Neural crest cell (in vitro differentiated cells): ENCODE data around the gene CLEC18C. TPM values are rescaled to one million over a fixed set of nuclear protein-coding genes. Genes with fewer than 3 reads are reported as not detected.

Experiments used
- DNase-seq: peaks from one replicate; pipeline ENCODE4 v3.0.0; 2021; ENCODE audit warnings: low read depth, mixed read lengths, low spot score
- H3K27ac Mint-ChIP-seq: one replicate; pipeline ENCODE4 v1.8.0; 2021; ENCODE audit warnings: mild to moderate bottlenecking, mixed read lengths; ENCODE audit not compliant: unreplicated experiment
- H3K27me3 Mint-ChIP-seq: 2 replicates; pipeline ENCODE4 v1.8.0; 2021; ENCODE audit warnings: low read depth, mild to moderate bottlenecking, mixed read lengths
- H3K36me3 Mint-ChIP-seq: 2 replicates; pipeline ENCODE4 v1.8.0; 2021; ENCODE audit warnings: low read depth, mild to moderate bottlenecking, mixed read lengths
- H3K4me1 Mint-ChIP-seq: 2 replicates; pipeline ENCODE4 v1.8.0; 2021; ENCODE audit warnings: mixed read lengths
- H3K4me3 Mint-ChIP-seq: one replicate; pipeline ENCODE4 v1.8.0; 2021; ENCODE audit warnings: mild to moderate bottlenecking, mixed read lengths
- H3K9me3 Mint-ChIP-seq: 2 replicates; pipeline ENCODE4 v1.8.0; 2021; ENCODE audit warnings: mixed read lengths
- CTCF ChIP-seq: fragments of 200-600 bp; sonication (generic); conservative IDR thresholded peaks from 2 replicates; pipeline ENCODE4 v1.5.0; 2021; ENCODE audit warnings: antibody characterized with exemption, mild to moderate bottlenecking
- total RNA-seq: library from RNA; stranded (reverse); gene quantifications from 2 replicates; pipeline ENCODE4 v1.2.1, GENCODE V29; 2021

Gene CLEC18C
- total RNA-seq, 1 donor from 2014 or later, result 1.0 TPM

DNA sequence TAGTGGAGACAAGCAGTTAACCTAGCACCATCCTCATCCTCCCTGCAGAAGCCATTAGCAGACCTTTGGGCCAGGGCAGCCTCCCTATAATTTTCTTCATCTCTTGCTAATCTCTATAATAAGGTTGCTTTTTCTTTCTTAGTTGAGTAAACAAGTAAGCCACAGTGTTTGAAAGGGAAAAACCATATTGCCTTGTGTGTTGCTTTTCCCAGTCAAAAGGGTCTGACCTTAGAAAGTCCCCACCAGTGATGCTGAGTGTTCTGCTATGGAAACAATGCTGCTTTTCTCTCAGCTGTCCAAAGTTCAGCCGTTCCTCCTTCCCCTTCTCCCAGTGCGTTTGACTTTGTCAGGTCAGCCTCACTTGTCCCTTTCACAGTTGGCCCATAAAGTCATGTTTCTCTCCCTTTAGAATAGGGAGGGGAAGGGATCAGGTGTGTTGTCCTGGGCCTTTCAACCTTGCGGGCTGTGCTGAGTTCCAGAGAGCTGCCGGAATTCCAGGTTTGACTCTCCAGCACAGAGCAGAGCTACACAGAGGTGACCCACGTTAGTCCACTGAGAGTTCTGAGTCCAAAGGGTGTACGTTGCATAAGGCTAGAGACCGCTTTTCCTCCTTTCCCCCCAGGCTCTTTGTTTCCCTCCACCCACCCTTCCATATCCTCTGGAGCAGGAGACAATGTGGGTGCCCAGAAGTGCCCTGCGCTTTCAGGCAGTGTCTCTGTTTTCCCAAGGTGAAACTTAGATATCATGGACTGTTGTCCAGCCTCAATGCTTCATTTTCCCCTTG lies 15.9 kb upstream of the CLEC18C start:
- no peak for DNase-seq
- Mint-ChIP-seq H3K4me3 (no peak overlapping the region), H3K27ac (peak overlapping the region; percentile 1), H3K9me3 (no peaks in the 10 kb centered on the region), H3K36me3 (peaks cover 11% of the 10 kb centered on the region), H3K4me1 (peaks cover 18% of the 10 kb centered on the region), H3K27me3 (no peaks in the 10 kb centered on the region)
- TF ChIP-seq CTCF, result no peak

GRCh38 chr16:70158261-70158939 lies 15.2 kb upstream of the CLEC18C start:
- no peak for TF ChIP-seq CTCF
- H3K9me3 Mint-ChIP-seq, result no peaks in the 10 kb centered on the region
- no peaks in the 10 kb centered on the region for H3K27me3 Mint-ChIP-seq
- H3K4me3 Mint-ChIP-seq, result no peak overlapping the region
- H3K36me3 Mint-ChIP-seq, result peaks cover 7% of the 10 kb centered on the region
- no peak for DNase-seq
- peaks cover 21% of the 10 kb centered on the region for H3K4me1 Mint-ChIP-seq
- no peak overlapping the region for H3K27ac Mint-ChIP-seq

DNA sequence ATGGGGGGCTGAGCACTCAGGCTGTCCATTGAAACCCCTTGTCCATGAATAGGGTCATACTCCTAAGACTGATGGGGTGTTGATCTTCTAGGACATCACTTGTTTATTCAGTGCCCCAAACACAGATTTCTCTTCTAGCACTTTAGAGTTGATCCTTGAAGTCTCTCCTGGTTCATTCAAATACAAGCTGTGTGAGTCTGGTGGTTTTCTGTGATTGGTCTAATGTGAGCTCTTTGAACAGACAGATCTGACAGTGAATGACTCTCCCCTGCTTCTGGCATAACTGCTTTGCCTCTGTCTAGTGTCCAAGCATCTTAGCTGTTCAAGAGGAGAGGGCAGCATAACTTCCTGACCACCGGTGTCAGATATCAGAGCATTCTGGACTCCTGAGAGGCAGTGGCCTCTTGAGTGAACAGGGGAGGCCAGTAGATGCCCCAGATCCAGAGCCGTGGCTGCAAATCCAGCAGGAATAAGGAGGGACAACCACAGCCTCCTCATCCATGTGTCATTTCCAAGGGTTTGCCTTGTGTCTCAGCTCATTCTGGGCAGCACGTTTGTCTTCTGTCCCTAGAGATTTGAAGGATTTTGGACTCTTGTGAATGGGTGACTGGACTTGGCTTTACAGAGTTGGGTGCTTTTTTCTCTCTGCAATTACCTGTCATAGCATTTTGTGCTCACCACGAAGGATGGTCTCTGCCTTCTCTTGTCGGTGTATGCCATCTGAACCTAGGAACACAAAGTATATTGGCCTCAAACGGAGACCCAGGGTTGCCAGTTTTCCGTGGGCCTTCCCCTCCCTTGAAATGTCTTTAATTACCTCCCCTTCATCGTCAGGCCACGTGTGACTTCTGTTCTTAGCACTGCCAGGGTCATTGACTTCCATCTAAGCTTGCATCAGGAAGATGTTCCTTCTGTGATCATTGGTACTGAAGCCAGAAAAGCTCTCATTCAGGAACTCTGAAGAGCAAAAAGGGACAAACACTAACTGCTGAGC lies 13.9 kb upstream of the CLEC18C start:
- TF ChIP-seq CTCF, result no peak
- Mint-ChIP-seq H3K27ac (no peak overlapping the region), H3K4me1 (peaks cover 26% of the 10 kb centered on the region), H3K27me3 (no peaks in the 10 kb centered on the region), H3K36me3 (peaks cover 6% of the 10 kb centered on the region), H3K9me3 (no peaks in the 10 kb centered on the region), H3K4me3 (no peak overlapping the region)
- no peak for DNase-seq

GRCh38 chr16:70160388-70160787 lies 13.2 kb upstream of the CLEC18C start:
- TF ChIP-seq CTCF, result no peak
- H3K4me3 Mint-ChIP-seq, result no peak overlapping the region
- H3K36me3 Mint-ChIP-seq, result peaks cover 6% of the 10 kb centered on the region
- H3K27ac Mint-ChIP-seq, result no peak overlapping the region
- DNase-seq, result no peak
- H3K9me3 Mint-ChIP-seq, result no peaks in the 10 kb centered on the region
- H3K27me3 Mint-ChIP-seq, result no peaks in the 10 kb centered on the region
- peaks cover 26% of the 10 kb centered on the region for H3K4me1 Mint-ChIP-seq

GRCh38 chr16:70160821-70161220 lies 12.8 kb upstream of the CLEC18C start:
- TF ChIP-seq CTCF, result no peak
- no peak overlapping the region for H3K4me3 Mint-ChIP-seq
- no peak for DNase-seq
- H3K4me1 Mint-ChIP-seq, result peaks cover 26% of the 10 kb centered on the region
- H3K9me3 Mint-ChIP-seq, result no peaks in the 10 kb centered on the region
- H3K27me3 Mint-ChIP-seq, result no peaks in the 10 kb centered on the region
- H3K36me3 Mint-ChIP-seq, result peaks cover 6% of the 10 kb centered on the region
- H3K27ac Mint-ChIP-seq, result no peak overlapping the region
